UCSD-AML1 (cell line): ENCODE measurements around the gene CPPED1.
"Not testable (repeated sequence)": the region's sequence is repeated elsewhere in the genome, so short reads cannot be mapped to it uniquely, and the experiment has no call there.

Experiments used
- DNase-seq: peaks from one replicate; lab custom pipeline; 2025; ENCODE audit not compliant: unreplicated experiment; lab: John Stamatoyannopoulos, UW

Gene CPPED1

DNA sequence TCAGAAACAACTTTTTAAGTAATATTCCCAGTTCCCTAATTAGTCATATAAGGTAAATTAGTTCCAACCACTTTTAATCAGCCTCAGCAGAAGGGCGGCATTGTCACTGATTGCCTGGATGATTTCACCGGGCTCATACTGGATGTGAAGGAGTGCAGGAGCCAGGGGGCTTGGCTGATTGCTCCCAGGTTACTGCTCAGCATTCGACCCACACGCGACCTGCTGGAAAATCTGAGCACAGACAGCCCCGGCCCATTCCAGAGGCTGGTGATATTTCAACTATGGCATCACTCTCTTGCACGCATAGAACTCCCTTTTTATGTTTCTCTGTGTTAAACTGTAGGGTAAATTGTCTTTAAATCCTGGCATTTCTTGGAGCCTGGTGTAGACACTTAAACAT is 34.2 kb downstream of the CPPED1 start:
- DNase-seq: no peak

DNA sequence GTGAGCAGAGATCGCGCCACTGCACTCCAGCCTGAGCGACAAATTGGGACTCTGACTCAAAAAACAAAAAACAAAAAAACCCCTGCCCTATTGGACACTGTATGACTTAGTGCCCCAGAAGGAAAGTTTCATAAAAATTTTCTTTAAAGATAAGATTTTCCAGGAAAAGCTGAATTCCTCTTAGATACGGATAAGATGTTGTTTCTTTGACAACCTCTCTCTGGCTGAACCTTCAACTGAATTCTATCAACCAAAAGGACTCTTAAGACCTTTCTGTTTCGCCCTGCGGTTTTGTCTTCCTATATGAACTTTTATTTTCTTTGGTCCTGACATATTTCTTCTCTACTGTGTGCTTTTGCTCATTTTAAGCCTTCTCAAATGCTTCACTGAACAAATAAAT is 35.8 kb downstream of the CPPED1 start:
- no peak for DNase-seq

DNA sequence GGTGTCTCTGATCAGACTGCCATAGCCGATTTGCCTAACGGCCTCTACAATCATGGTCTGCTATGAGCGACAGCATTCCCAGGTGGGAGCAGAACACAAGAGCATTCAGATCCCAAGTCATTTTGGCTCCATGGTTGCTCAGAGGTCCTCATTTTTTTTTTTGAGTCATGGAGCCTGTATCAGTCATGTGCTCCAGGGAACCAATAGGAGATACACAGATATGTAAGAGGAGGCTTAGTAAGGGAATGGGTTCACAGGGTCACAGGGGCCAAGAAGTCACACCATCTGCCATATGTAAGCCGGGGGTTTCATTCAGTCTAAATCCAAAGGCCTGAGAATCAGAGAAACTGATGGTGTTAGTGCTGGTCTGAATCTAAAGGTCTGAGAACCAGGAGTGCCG is 36.8 kb downstream of the CPPED1 start:
- DNase-seq: no peak

DNA sequence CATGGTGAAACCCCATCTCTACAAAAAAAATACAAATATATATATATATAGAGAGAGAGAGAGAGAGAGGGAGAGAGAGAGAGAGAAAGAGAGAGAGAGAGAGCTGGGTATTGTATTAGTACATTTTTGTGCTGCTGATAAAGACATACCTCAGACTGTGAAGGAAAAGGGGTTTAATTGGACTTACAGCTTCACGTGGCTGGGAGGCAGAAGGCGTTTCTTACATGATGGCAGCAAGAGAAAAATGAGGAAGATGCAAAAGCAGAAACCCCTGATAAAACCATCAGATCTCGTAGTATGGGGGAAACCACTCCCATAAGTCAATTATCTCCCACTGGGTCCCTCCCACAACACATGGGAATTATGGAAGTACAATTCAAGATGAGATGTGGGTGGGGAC is 37.5 kb downstream of the CPPED1 start:
- not testable (repeated sequence) for DNase-seq

DNA sequence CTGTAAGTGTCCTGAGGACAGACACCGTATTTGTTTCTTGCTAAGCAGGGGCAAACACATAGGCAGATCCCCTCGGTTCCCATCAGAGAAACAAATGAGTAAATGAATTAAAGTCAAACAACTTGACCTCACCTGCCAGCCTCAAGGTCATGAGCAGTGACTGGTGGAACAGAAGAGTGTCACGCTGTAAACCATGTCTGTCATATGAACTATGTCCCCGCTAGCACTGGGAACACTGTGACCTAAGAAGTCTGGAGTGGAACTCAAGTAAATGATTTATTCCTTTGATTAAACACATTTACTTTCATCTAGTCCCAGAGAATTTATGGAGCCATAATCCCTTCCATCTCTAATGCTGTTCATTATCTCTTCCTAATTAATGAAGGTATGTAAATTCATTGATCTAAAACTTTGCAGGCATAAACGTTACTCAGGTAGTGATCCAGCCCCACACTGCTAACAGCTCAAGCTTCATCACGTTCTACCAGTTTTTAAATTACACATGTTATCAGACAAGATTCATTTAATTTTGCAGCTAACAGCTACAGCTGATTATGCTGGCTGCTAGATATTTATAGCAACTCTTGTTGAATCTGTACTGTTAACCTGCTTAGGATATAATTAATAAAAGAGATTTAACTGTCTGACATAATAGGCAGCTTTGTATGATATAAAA is 38.7 kb downstream of the CPPED1 start:
- DNase-seq: no peak

DNA sequence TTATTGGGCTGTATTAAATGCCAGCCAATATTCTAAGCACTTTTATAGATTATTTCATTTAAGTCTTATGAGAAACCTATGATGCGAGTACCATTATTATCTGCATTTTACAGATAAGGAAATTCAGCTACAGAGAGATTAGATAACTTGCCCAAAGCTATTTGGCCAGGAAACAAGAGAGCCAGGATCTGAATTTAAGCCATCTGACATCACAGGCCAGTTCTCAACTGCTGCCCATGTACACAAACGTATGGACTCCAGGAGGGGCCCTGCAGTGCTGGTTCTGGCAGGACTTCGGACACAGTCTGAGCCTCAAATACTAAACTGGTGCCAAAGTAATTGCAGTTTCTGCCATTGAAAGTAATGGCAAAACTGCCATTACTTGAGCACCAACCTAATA is 40.2 kb downstream of the CPPED1 start:
- DNase-seq: no peak

DNA sequence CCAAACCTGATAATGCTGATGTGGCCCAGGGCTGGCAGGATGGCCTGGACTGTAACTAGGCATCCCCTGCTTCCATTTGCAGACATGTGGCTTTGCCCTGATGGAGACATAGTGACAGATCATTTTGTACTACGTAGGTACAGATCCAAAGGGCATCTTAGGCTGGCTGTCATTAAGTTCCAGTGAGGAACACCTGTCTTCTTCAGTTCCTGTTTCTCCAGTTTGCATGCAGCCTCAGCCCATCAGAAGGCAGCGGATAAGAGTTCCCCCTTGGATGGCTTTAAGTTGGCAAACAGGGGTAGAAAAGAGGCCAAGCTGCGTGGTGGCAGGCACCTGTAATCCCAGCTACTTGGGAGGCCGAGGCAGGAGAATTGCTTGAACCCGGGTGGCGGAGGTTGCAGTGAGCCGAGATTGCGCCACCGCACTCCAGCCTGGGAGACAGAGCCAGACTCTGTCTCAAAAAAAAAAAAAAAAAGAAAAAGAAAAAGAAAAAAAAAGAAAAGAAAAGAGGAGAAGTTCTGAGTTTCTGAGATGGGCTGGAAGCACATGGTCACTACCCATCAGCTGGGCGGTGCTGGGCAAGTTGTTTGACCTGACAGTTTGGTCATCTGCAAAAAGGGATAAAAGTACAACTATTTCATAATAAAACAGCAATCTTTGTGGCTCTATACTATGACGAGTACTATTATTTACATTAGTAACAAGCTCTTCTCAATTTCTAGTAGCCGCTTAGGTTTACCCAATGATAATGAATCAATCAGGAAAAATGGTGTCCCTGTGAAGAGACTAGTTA is 42.7 kb downstream of the CPPED1 start:
- no peak for DNase-seq

DNA sequence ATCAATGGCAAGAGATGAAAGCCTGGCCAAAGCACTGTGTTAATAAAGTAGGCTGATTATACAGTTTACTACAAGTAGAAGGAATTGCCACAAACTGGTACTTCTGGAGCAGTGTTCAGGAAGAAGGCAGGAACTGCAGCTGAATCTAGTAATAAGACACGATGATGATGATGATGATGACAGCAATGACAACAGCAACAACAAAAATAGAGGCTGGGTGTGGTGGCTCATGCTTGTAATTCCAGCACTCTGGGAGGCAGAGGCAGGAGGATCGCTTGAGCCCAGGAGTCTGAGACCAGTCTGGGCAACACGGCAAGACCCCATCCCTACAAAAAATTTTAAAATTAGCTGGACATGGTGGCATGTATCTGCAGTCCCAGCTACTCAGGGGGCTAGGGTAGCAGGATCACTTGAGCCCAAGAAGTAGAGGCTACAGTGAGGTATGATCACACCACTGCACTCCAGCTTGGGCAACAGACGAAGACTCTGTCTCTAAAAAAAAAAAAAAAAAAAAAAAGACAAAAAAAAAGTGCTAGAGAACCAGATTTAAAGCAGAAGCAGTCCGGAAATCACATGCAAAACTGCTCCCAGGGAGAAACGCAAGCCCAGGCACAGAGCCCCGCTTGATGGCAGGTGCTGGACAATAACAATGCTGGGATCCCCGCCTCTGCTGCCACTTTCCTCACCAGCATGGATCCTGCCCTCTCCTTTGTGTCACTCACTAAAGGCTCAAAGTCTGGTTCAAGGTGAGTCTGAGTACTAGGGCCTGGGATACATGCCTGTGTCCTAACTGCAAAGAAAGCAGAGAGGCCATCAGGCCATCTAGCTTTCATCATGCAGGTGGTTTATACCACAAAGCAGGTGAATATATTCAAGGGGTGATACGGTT is 44.8 kb downstream of the CPPED1 start:
- no peak for DNase-seq

DNA sequence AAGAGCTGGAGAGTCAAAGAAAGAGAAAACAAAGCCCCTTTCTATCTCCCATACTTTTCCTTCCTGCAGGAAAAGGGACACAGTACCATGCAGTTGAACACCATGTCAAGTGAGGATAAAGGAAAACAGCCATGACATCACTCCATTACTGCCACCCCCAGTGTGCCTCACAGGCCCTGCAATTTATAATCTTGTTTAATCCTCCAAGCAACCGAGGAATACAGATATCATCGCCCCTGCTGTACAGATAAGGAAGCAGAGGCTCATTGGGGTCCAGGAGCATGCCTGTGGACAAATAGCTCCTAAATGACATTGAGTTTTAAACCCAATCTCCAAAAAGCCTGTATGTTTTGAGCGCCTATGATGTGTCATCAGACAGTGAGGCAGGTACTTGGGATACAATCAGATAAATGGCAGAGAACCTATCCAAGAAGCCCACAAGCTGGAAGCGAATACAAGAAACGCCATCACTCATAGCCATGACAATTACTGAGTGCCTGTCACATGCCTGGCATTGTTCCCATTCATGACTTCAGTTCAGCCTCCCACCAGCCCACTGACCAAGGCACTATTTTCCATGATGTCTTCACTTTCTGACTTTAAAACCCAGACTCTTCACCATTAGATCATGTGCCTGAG is 45.5 kb downstream of the CPPED1 start:
- DNase-seq: no peak

DNA sequence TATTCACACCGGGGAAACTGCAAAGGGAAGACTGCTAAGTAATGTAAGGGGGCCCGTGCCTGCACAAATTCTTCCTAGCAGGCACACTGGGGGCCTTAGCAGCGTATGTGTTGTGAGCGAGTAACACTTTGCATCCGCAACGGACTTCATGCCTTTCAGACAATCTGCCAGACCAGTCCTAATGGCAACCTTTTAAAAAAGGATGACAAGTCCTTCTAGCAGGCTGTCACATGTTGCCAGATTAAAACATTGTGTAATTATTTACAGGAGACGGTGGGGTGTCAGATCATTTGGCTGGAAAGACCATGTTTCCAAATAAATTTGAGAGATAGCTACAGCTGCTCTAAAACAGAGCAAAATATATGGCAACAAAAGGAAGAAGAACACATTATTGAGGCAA is 46.1 kb downstream of the CPPED1 start:
- no peak for DNase-seq

DNA sequence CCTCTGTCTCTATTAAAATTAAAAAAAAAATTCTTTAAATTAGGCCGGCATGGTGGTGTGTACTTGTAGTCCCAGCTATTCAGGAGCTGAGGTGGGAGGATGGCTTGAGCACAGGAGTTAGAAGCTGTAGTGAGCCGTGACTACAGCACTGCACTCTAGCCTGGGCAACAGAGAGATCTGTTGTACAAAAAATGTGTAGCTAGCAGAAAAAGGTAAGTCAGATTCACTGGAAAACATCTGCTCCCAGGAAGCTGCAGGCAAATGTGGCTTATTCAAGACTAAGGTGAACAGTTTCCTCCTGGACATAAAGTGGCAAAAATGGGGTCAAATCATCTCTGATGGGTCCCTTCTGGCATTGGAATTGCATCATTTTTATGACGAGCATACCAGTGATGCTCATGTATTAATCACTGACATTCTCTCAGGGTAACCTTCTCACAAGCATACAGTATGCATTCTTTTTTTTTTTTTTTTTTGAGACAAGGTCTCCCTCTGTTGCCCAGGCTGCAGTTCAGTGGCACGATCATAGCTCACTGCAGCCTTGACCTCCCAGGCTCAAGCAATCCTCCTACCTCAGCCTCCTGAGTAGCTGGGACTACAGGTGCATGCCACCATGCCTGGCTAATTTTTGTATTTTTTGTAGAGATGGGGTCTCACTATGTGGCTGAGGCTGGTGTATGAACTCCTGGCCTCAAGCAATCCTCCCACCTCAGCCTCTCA is 48.7 kb downstream of the CPPED1 start:
- no peak for DNase-seq

DNA sequence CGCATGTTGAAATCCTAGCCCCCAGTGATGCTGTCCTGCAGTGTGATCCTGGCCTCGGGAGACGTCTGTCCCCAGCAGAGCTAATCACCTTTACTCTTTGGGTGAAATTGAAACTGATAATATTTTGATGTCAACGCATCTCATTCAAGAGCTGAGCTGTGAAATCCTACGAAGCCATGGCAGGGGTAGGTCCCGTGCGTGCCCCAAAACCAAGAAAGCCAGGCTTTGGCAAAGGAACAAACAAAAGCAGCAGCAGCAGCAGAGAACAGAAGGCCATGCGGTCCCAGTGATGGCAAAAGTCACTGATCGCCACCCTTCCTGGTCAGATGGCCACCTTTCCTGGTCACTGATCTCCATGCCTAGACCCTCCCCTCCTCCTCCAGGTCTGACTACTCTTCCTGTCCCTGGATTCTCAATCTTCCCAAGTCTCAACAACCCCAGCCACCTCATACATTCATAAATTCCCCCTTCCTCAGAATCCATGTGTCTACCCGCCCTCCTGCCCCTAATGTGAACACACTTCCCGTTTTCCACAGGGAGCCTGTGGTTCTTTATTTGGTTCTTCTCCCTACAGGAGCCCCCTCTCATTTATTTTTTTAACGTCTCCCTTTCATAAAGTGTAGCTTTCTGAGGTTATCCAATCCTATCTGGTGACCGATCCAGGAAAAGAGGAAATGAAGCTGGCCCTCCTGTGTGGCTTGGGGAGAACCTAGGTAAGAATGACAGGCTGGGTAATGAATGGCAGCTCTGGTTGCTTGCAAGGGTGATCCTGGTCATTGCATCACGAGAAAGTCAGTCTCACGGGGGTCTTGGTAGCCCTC is 50.3 kb downstream of the CPPED1 start:
- no peak for DNase-seq

DNA sequence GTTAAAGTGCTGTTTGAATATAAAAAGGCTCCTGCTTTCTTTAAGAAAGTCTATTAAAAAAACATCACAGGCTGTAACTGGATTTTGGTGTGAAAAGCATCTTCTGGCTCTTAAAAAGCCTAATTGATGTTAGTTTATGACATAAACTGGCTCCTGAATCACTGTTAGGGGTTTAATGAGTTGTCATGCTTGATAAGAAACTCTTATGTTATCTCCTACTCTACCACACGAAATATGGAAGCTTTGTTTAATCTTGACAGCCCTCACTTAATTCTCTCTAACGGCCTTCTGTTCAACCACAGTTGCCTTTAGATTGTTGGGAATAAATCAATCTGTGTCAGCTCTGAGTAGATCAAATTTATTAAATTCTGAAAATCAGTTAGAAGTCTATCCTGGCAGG is 51.5 kb downstream of the CPPED1 start:
- no peak for DNase-seq

DNA sequence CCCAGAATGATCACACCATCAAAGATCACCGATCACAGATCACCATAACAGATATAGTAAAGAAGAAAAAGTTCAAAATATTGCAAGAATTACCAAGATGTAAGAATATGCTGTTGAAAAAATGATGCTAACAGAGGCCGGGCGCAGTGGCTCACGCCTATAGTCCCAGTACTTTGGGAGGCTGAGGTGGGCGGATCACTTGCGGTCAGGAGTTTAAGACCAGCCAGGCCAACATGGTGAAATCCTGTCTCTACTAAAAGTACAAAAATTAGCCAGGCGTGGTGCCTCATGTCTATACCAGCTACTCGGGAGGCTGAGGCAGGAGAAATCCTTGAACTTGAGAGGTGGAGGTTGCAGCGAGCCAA is 53.2 kb downstream of the CPPED1 start:
- DNase-seq: no peak

DNA sequence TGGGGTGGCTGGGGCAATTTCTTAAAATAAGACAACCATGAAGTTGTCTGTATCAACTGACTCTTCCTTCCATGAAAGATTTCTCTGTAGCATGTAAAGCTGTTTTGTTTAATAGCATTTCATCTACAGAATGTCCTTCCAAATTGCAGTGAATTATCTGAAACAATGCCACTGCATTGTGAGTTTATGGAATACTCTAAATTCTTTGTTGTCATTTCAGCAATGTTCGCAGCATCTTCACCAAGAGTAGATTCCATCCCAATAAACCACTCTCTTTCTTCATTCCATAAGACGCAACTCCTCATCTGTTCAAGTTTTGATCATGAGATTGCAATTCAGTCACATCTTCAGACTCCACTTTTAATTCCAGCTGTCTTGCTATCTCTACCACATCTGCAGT is 54.6 kb downstream of the CPPED1 start:
- DNase-seq: no peak

DNA sequence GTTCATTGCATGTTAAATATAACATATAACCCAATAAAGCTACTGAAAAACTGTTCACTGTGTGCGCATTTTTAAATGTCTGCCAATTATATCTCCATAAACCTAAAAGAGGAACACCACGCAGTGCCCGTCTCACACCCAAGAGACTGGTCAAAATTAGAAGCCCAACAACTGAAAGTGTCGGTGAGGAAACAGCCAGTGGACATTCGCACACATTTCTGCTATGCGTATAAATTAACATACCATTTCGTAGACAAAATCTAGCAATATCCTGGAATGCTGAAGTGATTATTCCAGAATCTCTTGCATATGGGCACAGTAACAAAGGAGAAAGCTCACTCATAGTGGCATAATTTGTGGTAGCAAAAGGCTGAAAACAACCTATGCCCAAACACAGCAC is 55.9 kb downstream of the CPPED1 start:
- no peak for DNase-seq

DNA sequence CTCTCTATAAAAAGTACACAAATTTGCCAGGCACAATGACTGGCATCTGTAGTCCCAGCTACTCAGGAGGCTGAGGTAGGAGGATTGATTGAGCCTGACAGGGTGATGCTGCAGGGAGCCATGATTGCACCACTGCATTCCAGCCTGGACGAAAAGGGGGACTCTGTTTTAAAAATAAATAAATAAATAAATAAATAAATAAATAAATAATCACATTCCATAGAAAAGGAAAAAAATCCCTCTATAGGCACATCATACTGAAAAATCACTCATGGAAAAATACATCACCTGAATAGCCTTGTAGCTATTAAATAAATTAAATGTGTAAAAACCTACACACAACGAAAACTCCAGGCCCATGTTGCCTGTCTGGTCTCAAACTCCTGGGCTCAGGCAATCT is 56.4 kb downstream of the CPPED1 start:
- no peak for DNase-seq

DNA sequence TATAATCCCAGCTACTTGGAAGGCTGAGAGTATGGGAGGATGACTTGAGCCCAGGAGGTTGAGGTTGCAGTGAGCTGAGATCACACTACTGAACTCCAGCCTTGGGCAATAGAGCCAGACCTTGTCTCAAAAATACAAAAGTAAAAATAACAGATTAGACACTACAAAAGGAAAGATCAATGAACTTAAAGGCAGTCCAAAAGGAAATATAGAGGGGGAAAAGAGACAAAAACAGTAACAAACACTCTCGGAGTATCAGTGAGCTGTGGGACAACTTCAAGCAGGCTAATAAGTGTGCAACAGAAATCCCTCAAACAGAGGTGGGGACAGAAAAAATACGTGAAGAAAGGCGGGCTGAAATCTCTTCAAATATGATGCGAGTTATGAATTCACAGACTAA is 58.8 kb downstream of the CPPED1 start:
- no peak for DNase-seq

DNA sequence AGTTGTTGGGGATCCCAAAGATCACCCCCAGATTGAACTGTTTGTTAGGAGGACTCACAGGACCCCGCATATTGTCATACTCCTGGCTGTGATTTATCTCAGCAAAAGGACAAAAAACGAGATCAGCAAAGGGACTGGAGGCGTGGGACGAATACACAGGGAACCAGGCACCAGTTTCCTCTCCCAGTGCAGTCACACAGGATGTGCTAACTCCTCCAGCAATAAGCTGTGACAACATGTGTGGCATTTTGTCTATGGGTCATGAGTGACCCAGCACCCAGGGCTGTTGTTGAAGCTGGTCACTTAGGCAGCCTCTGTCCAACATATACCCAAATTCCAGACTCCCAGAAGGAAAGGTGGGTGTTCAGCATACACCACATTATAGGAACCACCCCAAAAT is 60.9 kb downstream of the CPPED1 start:
- no peak for DNase-seq
